Spleen (tissue), 11 donors: Measurements from ENCODE around the gene ZFC3H1. TPM values are rescaled to one million over a fixed set of nuclear protein-coding genes. Genes with fewer than 3 reads are reported as not detected.

Experiments
- DNase-seq: peaks from one replicate; pipeline ENCODE4 v3.0.0-alpha.2; 2020
- H3K27ac ChIP-seq, 8 donors: fragments of 200-600 bp; sonication (generic) in 7 of 8; 1 replicate in 4 of 8; 2 replicates in 4 of 8; pipeline versions ENCODE4 v1.5.0 to v1.8.0; 2016 to 2021; ENCODE audit warnings: inconsistent platforms in 4 of 8, mild to moderate bottlenecking in 4 of 8, moderate library complexity in 1 of 8
- H3K27me3 ChIP-seq, 7 donors: fragments of 200-600 bp; sonication (generic) in 6 of 7; replicated peaks in 1 of 7; 1 replicate in 4 of 7; 2 replicates in 3 of 7; pipeline versions ENCODE4 v1.5.0 to v1.8.0; 2016 to 2021; ENCODE audit warnings: inconsistent platforms in 3 of 7, mild to moderate bottlenecking in 1 of 7
- H3K36me3 ChIP-seq, 6 donors: fragments of 200-600 bp; sonication (generic) in 5 of 6; 1 replicate in 4 of 6; 2 replicates in 2 of 6; pipeline versions ENCODE4 v1.5.0 to v1.8.0; 2016 to 2021; ENCODE audit warnings: inconsistent platforms in 2 of 6
- H3K4me1 ChIP-seq, 6 donors: fragments of 200-600 bp; sonication (generic) in 5 of 6; 1 replicate in 3 of 6; 2 replicates in 3 of 6; pipeline versions ENCODE4 v1.5.0 to v1.8.0; 2016 to 2021; ENCODE audit warnings: inconsistent platforms in 3 of 6
- H3K4me3 ChIP-seq, 8 donors: fragments of 200-600 bp; sonication (generic) in 7 of 8; 1 replicate in 4 of 8; 2 replicates in 4 of 8; pipeline versions ENCODE4 v1.5.0 to v1.8.0; 2016 to 2021; ENCODE audit warnings: inconsistent platforms in 4 of 8, mild to moderate bottlenecking in 4 of 8, moderate library complexity in 2 of 8
- H3K9me3 ChIP-seq, 8 donors: fragments of 200-600 bp; sonication (generic) in 7 of 8; 1 replicate in 4 of 8; 2 replicates in 4 of 8; pipeline versions ENCODE4 v1.5.0 to v1.8.0; 2016 to 2021; ENCODE audit warnings: inconsistent platforms in 4 of 8
- CTCF ChIP-seq, 11 experiments: fragments of 200-600 bp in 7 of 11; fragments of 450-650 bp in 4 of 11; sonication (generic) in 4 of 11; IDR thresholded peaks in 8 of 11; conservative IDR thresholded peaks in 3 of 11; 1 replicate in 7 of 11; 2 replicates in 4 of 11; pipeline versions ENCODE4 v1.4.0 to v1.8.0; 2016 to 2021; ENCODE audit warnings: antibody characterized with exemption in 11 of 11, inconsistent platforms in 4 of 11, mild to moderate bottlenecking in 1 of 11
- POLR2A ChIP-seq, 3 donors: fragments of 450-650 bp; IDR thresholded peaks; one replicate each; pipeline ENCODE4 v1.5.1; 2017; ENCODE audit warnings: antibody characterized with exemption in 3 of 3, mild to moderate bottlenecking in 1 of 3
- POLR2AphosphoS5 ChIP-seq, 3 donors: sonication (generic); formaldehyde crosslinking; IDR thresholded peaks; one replicate each; pipeline ENCODE4 v1.5.1; 2017; ENCODE audit warnings: antibody characterized with exemption in 3 of 3
- WGBS, 5 donors: extraction: QIAGEN DNeasy Blood & Tissue Kit in 3 of 5; methylation state at CpG; one replicate each; pipeline versions ENCODE4 v1.1.5 to v1.1.7; 2013 to 2018; 5-methylcytosine and 5-hydroxymethylcytosine counted together
- intact Hi-C: fragments of 100-400 bp; cut with DNase I; formaldehyde crosslinking; loops from one replicate; pipeline ENCODE4 v1.15.0; 2023; ENCODE audit warnings: low total_unique reads
- polyA plus RNA-seq, 3 donors: library from polyadenylated mRNA; stranded (reverse); fragments of 200-250 nt; gene quantifications; one replicate each; pipeline ENCODE4 v1.2.1, GENCODE V29; 2013
- total RNA-seq, 7 donors: library from RNA; depleted of rRNA in 3 of 7; stranded (reverse); fragments of >200 nt in 3 of 7; fragmentation: NEBNext Ultra II Directional in 4 of 7; extraction: Animal tissue kit (Norgen Biotek cat#: 25700) in 4 of 7; gene quantifications; one replicate each; pipeline versions ENCODE4 v1.1.0 to v1.2.1, GENCODE V29; 2016 to 2021
- donor health status: healthy with polysubstance abuse.
- donor health status: DM: no; HTN: no; CAD: no; lungs with moderate emphysema.
- donor health status: DM: no; HTN: no; CAD: no.
- donor health status: Bipolar disorder and iron deficiency.
- donor health status: healthy.
- donor health status: DM: no; HTN: no; CAD: no.
- donor health status: DM: yes; HTN: yes; CAD: no.

Gene ZFC3H1
- total and polyA plus RNA-seq, 10 donors = 21.4 to 139 (median 77.8) TPM

DNA sequence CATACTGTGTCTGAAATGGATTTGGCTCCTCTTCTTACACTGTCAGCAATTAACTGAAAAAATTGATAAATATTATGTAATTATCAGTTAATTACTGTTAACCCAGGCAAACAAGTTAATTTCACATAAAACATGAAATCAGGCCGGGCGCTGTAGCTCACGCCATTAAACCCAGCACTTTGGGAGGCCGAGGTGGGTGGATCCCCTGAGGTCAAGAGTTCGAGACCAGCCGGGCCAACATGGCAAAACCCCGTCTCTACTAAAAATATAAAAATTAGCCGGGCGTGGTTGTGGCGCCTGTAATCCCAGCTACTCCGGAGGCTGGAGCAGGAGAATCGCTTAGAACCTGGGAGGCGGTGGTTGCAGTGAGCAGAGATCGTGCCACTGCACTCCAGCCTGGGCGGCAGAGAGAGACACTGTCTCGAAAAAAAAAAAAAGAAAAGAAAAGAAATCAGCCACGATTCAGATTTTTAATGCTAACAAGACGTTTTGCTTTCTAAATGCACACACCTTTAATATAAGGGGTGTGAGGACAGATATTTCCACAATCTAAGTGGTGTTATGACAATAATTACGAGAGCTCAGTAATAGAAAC, 21.8 kb upstream of the ZFC3H1 start:
- 44 to 59% (median 51%) methylated on average over 19 of the region's 19 CpGs for WGBS, 5 donors
- peaks cover 10 to 59% (median 44%) of the 10 kb centered on the region in 6 donors for H3K4me1 ChIP-seq
- intact Hi-C loops = loop anchor here (10.0 kb wide), 1 partner anchor 69 kb away; the partner anchor contains the start of gene RAB21
- peak overlapping the region; percentile 54 to 93 (median 69) for H3K4me3 ChIP-seq
- no peaks in the 10 kb centered on the region for H3K27me3 ChIP-seq
- DNase-seq = peak; percentile 76
- no peaks in the 10 kb centered on the region for H3K9me3 ChIP-seq
- no peak for TF ChIP-seq POLR2A (IDR thresholded peaks at IDR 0.05)
- no peak for TF ChIP-seq CTCF (IDR thresholded peaks at IDR 0.05 in 8 of 11, conservative IDR thresholded peaks at IDR 0.05 in 3 of 11)
- no peak for TF ChIP-seq POLR2AphosphoS5 (IDR thresholded peaks at IDR 0.05)
- peak overlapping the region; percentile 75 to 96 (median 92) for H3K27ac ChIP-seq
- peaks cover 0 to 6% (median 0%) of the 10 kb centered on the region in 6 donors for H3K36me3 ChIP-seq

- DNase-seq = no peak
- H3K36me3 ChIP-seq = no peaks in the 10 kb centered on the region
- intact Hi-C loops = loop anchor here (10.0 kb wide), 1 partner anchor 71 kb away; the partner anchor contains the start of gene RAB21
- WGBS, 5 donors = 36 to 53% (median 37%) methylated on average over 5 of the region's 5 CpGs
- H3K4me1 ChIP-seq = peaks cover 10 to 46% (median 36%) of the 10 kb centered on the region in 6 donors
- no peaks in the 10 kb centered on the region for H3K27me3 ChIP-seq
- peak overlapping the region in 2 of 8 donors; percentile 13 to 44 for H3K4me3 ChIP-seq
- no peaks in the 10 kb centered on the region for H3K9me3 ChIP-seq
- TF ChIP-seq POLR2AphosphoS5 (IDR thresholded peaks at IDR 0.05) = no peak
- no peak for TF ChIP-seq CTCF (IDR thresholded peaks at IDR 0.05 in 8 of 11, conservative IDR thresholded peaks at IDR 0.05 in 3 of 11)
- no peak for TF ChIP-seq POLR2A (IDR thresholded peaks at IDR 0.05)
- peak overlapping the region in 5 of 8 donors; percentile 2 to 95 (median 44) for H3K27ac ChIP-seq
Measured at GRCh38 chr12:71684081-71684480, 20.4 kb upstream of the ZFC3H1 start.

GRCh38 chr12:71683633-71684032, 20.0 kb upstream of the ZFC3H1 start:
- intact Hi-C loops = loop anchor here (10.0 kb wide), 1 partner anchor 71 kb away; the partner anchor contains the start of gene RAB21
- TF ChIP-seq CTCF (IDR thresholded peaks at IDR 0.05 in 8 of 11, conservative IDR thresholded peaks at IDR 0.05 in 3 of 11) (no peak), POLR2A (IDR thresholded peaks at IDR 0.05) (no peak), POLR2AphosphoS5 (IDR thresholded peaks at IDR 0.05) (no peak)
- WGBS, 5 donors = 94 to 97% (median 96%) methylated on average over 5 of the region's 5 CpGs

GRCh38 chr12:71682466-71682865, 18.8 kb upstream of the ZFC3H1 start:
- TF ChIP-seq POLR2A (IDR thresholded peaks at IDR 0.05) (no peak), CTCF (IDR thresholded peaks at IDR 0.05 in 8 of 11, conservative IDR thresholded peaks at IDR 0.05 in 3 of 11) (no peak), POLR2AphosphoS5 (IDR thresholded peaks at IDR 0.05) (no peak)
- DNase-seq = no peak
- Histone ChIP-seq H3K4me1 (peaks cover 10 to 30% (median 21%) of the 10 kb centered on the region in 6 donors), H3K27ac (no peak overlapping the region), H3K4me3 (no peak overlapping the region), H3K36me3 (no peaks in the 10 kb centered on the region), H3K9me3 (no peaks in the 10 kb centered on the region), H3K27me3 (no peaks in the 10 kb centered on the region)
- 93 to 100% (median 98%) methylated on average over 1 of the region's 1 CpG for WGBS, 5 donors
- intact Hi-C loops = loop anchor here (10.0 kb wide), 1 partner anchor 72 kb away; the partner anchor contains the start of gene RAB21

More at GRCh38 chr12:71683633-71684032, 20.0 kb upstream of the ZFC3H1 start:
- Histone ChIP-seq H3K36me3 (no peaks in the 10 kb centered on the region), H3K9me3 (no peaks in the 10 kb centered on the region), H3K27me3 (no peaks in the 10 kb centered on the region), H3K4me1 (peaks cover 10 to 42% (median 33%) of the 10 kb centered on the region in 6 donors), H3K4me3 (peak overlapping the region in 1 of 8 donors; percentile 13), H3K27ac (no peak overlapping the region)
- no peak for DNase-seq
